GM12878 (cell line): ENCODE measurements around the gene DHRS7B. TPM values are rescaled to one million over a fixed set of nuclear protein-coding genes. Genes with fewer than 3 reads are reported as not detected.

Source experiments
- CEBPZ ChIP-seq: fragments of 150-350 bp; IDR thresholded peaks from 2 replicates; pipeline ENCODE4 v1.6.1; 2016; ENCODE audit warnings: low read depth, low read length
- CHD1 ChIP-seq: IDR thresholded peaks from 2 replicates; pipeline ENCODE4 v1.6.1; 2012; ENCODE audit warnings: low read depth, low read length, improper control_type of control experiment
- CREM ChIP-seq: IDR thresholded peaks from 2 replicates; pipeline ENCODE4 v1.6.1; 2014; ENCODE audit warnings: antibody characterized with exemption, low read depth
- CUX1 ChIP-seq: IDR thresholded peaks from 2 replicates; pipeline ENCODE4 v1.6.1; 2012; ENCODE audit warnings: improper control_type of control experiment, low read depth, low read length; ENCODE audit not compliant: insufficient replicate concordance
- FOXK2 ChIP-seq: fragments of 450-650 bp; IDR thresholded peaks from 2 replicates; pipeline ENCODE4 v1.6.1; 2017; ENCODE audit warnings: mild to moderate bottlenecking, moderate library complexity
- HCFC1 ChIP-seq: fragments of 150-350 bp; IDR thresholded peaks from 2 replicates; pipeline ENCODE4 v1.6.1; 2014; ENCODE audit warnings: low read length
- SMAD1 ChIP-seq: fragments of 450-650 bp; IDR thresholded peaks from 2 replicates; pipeline ENCODE4 v1.6.1; 2018; ENCODE audit warnings: mild to moderate bottlenecking, low read depth; ENCODE audit not compliant: partially characterized antibody
- STAT1 ChIP-seq: fragments of 450-650 bp; conservative IDR thresholded peaks from 2 replicates; pipeline ENCODE4 v1.6.1; 2014; ENCODE audit warnings: antibody characterized with exemption, mild to moderate bottlenecking
- TCF3 ChIP-seq: IDR thresholded peaks from 2 replicates; pipeline ENCODE4 v1.6.1; 2012; ENCODE audit warnings: low read depth, mild to moderate bottlenecking, low read length, borderline replicate concordance; ENCODE audit not compliant: insufficient read depth
- polyA plus RNA-seq, 11 experiments: library from polyadenylated mRNA; depleted of rRNA in 4 of 11; unstranded in 6 of 11; stranded (reverse) in 5 of 11; fragments of >200 nt; fragmentation: Nextera tagmentation in 4 of 11; fragmentation: Illumina TruSeq in 1 of 11; extraction: Ambion mirVana in 4 of 11; extraction: Trizol in 1 of 11; gene quantifications; 1 replicate in 1 of 11; 2 replicates in 10 of 11; pipeline versions ENCODE4 v1.2.1 to v1.2.3, GENCODE V29; 2011 to 2016; ENCODE audit warnings: inconsistent platforms in 2 of 11, missing spikeins in 2 of 11, low read depth in 1 of 11
- total RNA-seq, 4 experiments: library from RNA; depleted of rRNA in 3 of 4; stranded (reverse); fragments of >200 nt in 3 of 4; fragmentation: Illumina TruSeq in 1 of 4; extraction: Trizol in 1 of 4; gene quantifications; 2 replicates each; pipeline versions ENCODE4 v1.2.1 to v1.2.3, GENCODE V29; 2013 to 2021

The DHRS7B gene
- total and polyA plus RNA-seq, 10 of the 15 experiments (the other 5 are each of a cell fraction or from before 2014, with no cell fraction given) = 11.1 to 35.6 (median 23.0) TPM

GRCh38 chr17:21186399-21187187 lies 59.8 kb downstream of the DHRS7B start (continued):
- TF ChIP-seq CUX1 (no peak), STAT1 (no peak), SMAD1 (no peak), TCF3 (no peak), HCFC1 (no peak), CEBPZ (no peak), CREM (no peak), CHD1 (no peak), FOXK2 (no peak)
